Mesenchymal stem cell (in vitro differentiated cells and primary cell): ENCODE data around the gene CIAO2A.

Experiments
- DNase-seq: peaks from one replicate; pipeline ENCODE4 v3.0.0-alpha.2; 2013
- H2AFZ ChIP-seq: one replicate; pipeline ENCODE4 v1.6.1; 2013; ENCODE audit warnings: low read depth, mild to moderate bottlenecking, control low read depth, inconsistent platforms, low read length, moderate library complexity
- H2AK5ac ChIP-seq: 2 replicates; pipeline ENCODE4 v1.6.1; 2013; ENCODE audit warnings: low read length, moderate library complexity, mild to moderate bottlenecking, inconsistent platforms; ENCODE audit not compliant: severe bottlenecking
- H2BK120ac ChIP-seq: one replicate; pipeline ENCODE4 v1.6.1; 2013; ENCODE audit warnings: low read depth, mild to moderate bottlenecking, inconsistent platforms, low read length, moderate library complexity
- H2BK12ac ChIP-seq, 2 experiments: one replicate each; pipeline ENCODE4 v1.6.1; 2013; ENCODE audit warnings: inconsistent platforms in 2 of 2, low read length in 2 of 2, mild to moderate bottlenecking in 2 of 2, moderate library complexity in 2 of 2, control low read depth in 1 of 2
- H2BK15ac ChIP-seq: one replicate; pipeline ENCODE4 v1.6.1; 2013; ENCODE audit warnings: mild to moderate bottlenecking, low read depth, inconsistent platforms; ENCODE audit not compliant: poor library complexity, severe bottlenecking
- H2BK5ac ChIP-seq: 2 replicates; pipeline ENCODE4 v1.6.1; 2013; ENCODE audit warnings: low read depth, mild to moderate bottlenecking, low read length, control low read depth, inconsistent platforms; ENCODE audit not compliant: poor library complexity, severe bottlenecking
- H3K14ac ChIP-seq, 2 experiments: one replicate each; pipeline ENCODE4 v1.6.1; 2013; ENCODE audit warnings: inconsistent platforms in 2 of 2, low read length in 2 of 2, control low read depth in 1 of 2, mild to moderate bottlenecking in 1 of 2, moderate library complexity in 1 of 2
- H3K18ac ChIP-seq, 2 experiments: one replicate each; pipeline ENCODE4 v1.6.1; 2013; ENCODE audit warnings: inconsistent platforms in 2 of 2, low read length in 2 of 2, control low read depth in 1 of 2, low read depth in 1 of 2, mild to moderate bottlenecking in 1 of 2
- H3K23ac ChIP-seq, 2 experiments: one replicate each; pipeline ENCODE4 v1.6.1; 2013; ENCODE audit warnings: inconsistent platforms in 2 of 2, low read length in 2 of 2, mild to moderate bottlenecking in 2 of 2, moderate library complexity in 2 of 2, control low read depth in 1 of 2
- H3K27ac ChIP-seq: 2 replicates; pipeline ENCODE4 v1.5.1; 2013; ENCODE audit warnings: mild to moderate bottlenecking, moderate library complexity, low read length, control low read depth, inconsistent platforms; ENCODE audit not compliant: poor library complexity, severe bottlenecking
- H3K27me3 ChIP-seq, 2 experiments: 2 replicates each; pipeline versions ENCODE4 v1.6.1 to v1.7.0; 2013; ENCODE audit warnings: low read length in 2 of 2, mild to moderate bottlenecking in 2 of 2, moderate library complexity in 2 of 2, control low read depth in 1 of 2, inconsistent platforms in 1 of 2; ENCODE audit not compliant: control insufficient read depth in 1 of 2, insufficient read depth in 1 of 2
- H3K36me3 ChIP-seq, 2 experiments: 2 replicates each; pipeline versions ENCODE4 v1.6.1 to v1.7.0; 2013; ENCODE audit warnings: low read length in 2 of 2, control low read depth in 1 of 2, inconsistent platforms in 1 of 2, low read depth in 1 of 2, mild to moderate bottlenecking in 1 of 2; ENCODE audit not compliant: insufficient read depth in 2 of 2, control insufficient read depth in 1 of 2
- H3K4ac ChIP-seq, 2 experiments: one replicate each; pipeline ENCODE4 v1.6.1; 2013; ENCODE audit warnings: inconsistent platforms in 2 of 2, low read length in 2 of 2, mild to moderate bottlenecking in 2 of 2, moderate library complexity in 2 of 2, control low read depth in 1 of 2, low read depth in 1 of 2
- H3K4me1 ChIP-seq: 2 replicates; pipeline ENCODE4 v1.6.1; 2013; ENCODE audit warnings: low read depth, low read length, control low read depth; ENCODE audit not compliant: control insufficient read depth, insufficient read depth
- H3K4me2 ChIP-seq: 2 replicates; pipeline ENCODE4 v1.6.1; 2013; ENCODE audit warnings: low read length, mild to moderate bottlenecking, inconsistent platforms; ENCODE audit not compliant: poor library complexity, severe bottlenecking
- H3K4me3 ChIP-seq, 2 experiments: 2 replicates each; pipeline versions ENCODE4 v1.5.1 to v1.7.0; 2013; ENCODE audit warnings: low read length in 2 of 2, mild to moderate bottlenecking in 2 of 2, control low read depth in 1 of 2, low read depth in 1 of 2; ENCODE audit not compliant: insufficient read depth in 1 of 2
- H3K79me1 ChIP-seq: replicated peaks from 2 replicates; pipeline ENCODE4 v1.6.1; 2013; ENCODE audit warnings: mild to moderate bottlenecking, control low read depth, low read length, inconsistent platforms; ENCODE audit not compliant: poor library complexity, severe bottlenecking
- H3K9ac ChIP-seq: 2 replicates; pipeline ENCODE4 v1.7.0; 2013; ENCODE audit warnings: mild to moderate bottlenecking, low read length, moderate library complexity
- H3K9me3 ChIP-seq: 2 replicates; pipeline ENCODE4 v1.7.0; 2013; ENCODE audit warnings: mild to moderate bottlenecking, low read length; ENCODE audit not compliant: control insufficient read depth
- H4K8ac ChIP-seq: one replicate; pipeline ENCODE4 v1.6.1; 2013; ENCODE audit warnings: inconsistent platforms, mild to moderate bottlenecking, low read length, moderate library complexity
- H4K91ac ChIP-seq: one replicate; pipeline ENCODE4 v1.6.1; 2013; ENCODE audit warnings: mild to moderate bottlenecking, low read length, inconsistent platforms
- WGBS: methylation state at CpG from one replicate; pipeline ENCODE4 v1.1.7; 2013; ENCODE audit warnings: mixed read lengths; 5-methylcytosine and 5-hydroxymethylcytosine counted together

The CIAO2A gene

DNA sequence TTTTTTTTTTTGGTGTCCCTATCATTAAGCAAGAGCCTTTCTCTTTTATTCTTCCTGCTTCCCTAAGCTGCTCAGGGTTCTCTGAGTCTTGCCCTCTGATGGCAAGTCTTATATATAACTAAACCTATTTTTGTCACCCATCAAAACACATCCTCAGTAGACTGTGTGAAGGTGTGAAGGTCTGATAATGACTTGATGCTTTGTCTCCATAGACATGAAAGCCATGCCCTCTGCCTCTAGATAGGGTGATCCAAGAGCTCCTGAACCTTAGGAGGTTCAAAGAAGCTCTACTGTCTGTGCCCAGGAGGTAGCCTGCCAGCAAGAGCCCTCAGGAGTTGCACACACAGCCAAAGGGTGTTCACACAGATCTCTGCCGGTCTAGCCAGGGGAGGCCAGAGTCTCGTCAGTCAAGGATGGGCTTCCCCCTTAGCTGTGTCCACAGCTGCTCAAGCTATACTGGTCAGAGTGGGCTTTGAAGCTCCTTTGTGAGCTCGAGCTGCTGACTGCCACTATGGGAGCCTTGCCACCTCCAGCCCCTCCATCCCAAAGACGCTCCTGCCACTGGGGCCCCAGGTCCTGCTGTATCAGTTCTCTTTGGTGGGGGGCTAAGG, 44.8 kb upstream of the CIAO2A start:
- no peak overlapping the region for H4K8ac ChIP-seq
- H3K4me2 ChIP-seq = no peak overlapping the region
- no peak overlapping the region for H2BK12ac ChIP-seq
- H2BK120ac ChIP-seq = no peak overlapping the region
- 91% methylated on average over 3 of the region's 4 CpGs for WGBS
- no peak overlapping the region for H2AFZ ChIP-seq
- no peak overlapping the region for H3K4ac ChIP-seq
- DNase-seq = no peak
- no peak overlapping the region for H2BK5ac ChIP-seq
- peaks cover 61 to 80% of the 10 kb centered on the region in 2 experiments for H3K36me3 ChIP-seq
- no peaks in the 10 kb centered on the region for H3K27me3 ChIP-seq
- peak overlapping the region; percentile 31 for H2BK15ac ChIP-seq
- peaks cover 11% of the 10 kb centered on the region for H3K4me1 ChIP-seq
- H3K9ac ChIP-seq = no peak overlapping the region
- no peak overlapping the region for H2AK5ac ChIP-seq
- H4K91ac ChIP-seq = no peak overlapping the region
- H3K4me3 ChIP-seq = no peak overlapping the region
- H3K9me3 ChIP-seq = no peaks in the 10 kb centered on the region
- no peak overlapping the region for H3K23ac ChIP-seq
- H3K27ac ChIP-seq = no peak overlapping the region
- no peak overlapping the region for H3K18ac ChIP-seq
- H3K79me1 ChIP-seq = peaks cover 14% of the 10 kb centered on the region
- H3K14ac ChIP-seq = no peak overlapping the region

- Histone ChIP-seq H3K23ac (no peak overlapping the region), H2BK15ac (no peak overlapping the region), H2BK5ac (no peak overlapping the region), H4K91ac (no peak overlapping the region), H3K18ac (no peak overlapping the region), H3K9me3 (no peaks in the 10 kb centered on the region), H3K27ac (no peak overlapping the region), H3K4me1 (peaks cover 10% of the 10 kb centered on the region), H3K4me3 (no peak overlapping the region), H3K79me1 (peaks cover 22% of the 10 kb centered on the region), H3K14ac (no peak overlapping the region), H3K36me3 (peaks cover 65 to 79% of the 10 kb centered on the region in 2 experiments), H4K8ac (no peak overlapping the region), H2BK120ac (no peak overlapping the region), H3K4ac (no peak overlapping the region), H3K9ac (no peak overlapping the region), H2AK5ac (no peak overlapping the region), H2AFZ (no peak overlapping the region), H3K4me2 (no peak overlapping the region), H3K27me3 (no peaks in the 10 kb centered on the region), H2BK12ac (no peak overlapping the region)
- WGBS = 88% methylated on average over 6 of the region's 8 CpGs
- no peak for DNase-seq
Measured at GRCh38 chr15:64137226-64137833, 43.7 kb upstream of the CIAO2A start.

GRCh38 chr15:64136347-64136746, 42.7 kb upstream of the CIAO2A start:
- Histone ChIP-seq H2AFZ (no peak overlapping the region), H2BK15ac (no peak overlapping the region), H3K9ac (no peak overlapping the region), H3K14ac (no peak overlapping the region), H3K79me1 (peaks cover 23% of the 10 kb centered on the region), H4K8ac (no peak overlapping the region), H4K91ac (no peak overlapping the region), H2BK120ac (no peak overlapping the region), H3K9me3 (no peaks in the 10 kb centered on the region), H3K18ac (no peak overlapping the region), H3K23ac (no peak overlapping the region), H2BK12ac (no peak overlapping the region), H3K27ac (no peak overlapping the region), H3K4me1 (peaks cover 10% of the 10 kb centered on the region), H3K27me3 (no peaks in the 10 kb centered on the region), H3K4ac (no peak overlapping the region), H3K36me3 (peaks cover 66 to 79% of the 10 kb centered on the region in 2 experiments), H2BK5ac (no peak overlapping the region), H2AK5ac (no peak overlapping the region), H3K4me2 (no peak overlapping the region), H3K4me3 (no peak overlapping the region)
- 97% methylated on average over 5 of the region's 7 CpGs for WGBS
- DNase-seq = no peak

DNA sequence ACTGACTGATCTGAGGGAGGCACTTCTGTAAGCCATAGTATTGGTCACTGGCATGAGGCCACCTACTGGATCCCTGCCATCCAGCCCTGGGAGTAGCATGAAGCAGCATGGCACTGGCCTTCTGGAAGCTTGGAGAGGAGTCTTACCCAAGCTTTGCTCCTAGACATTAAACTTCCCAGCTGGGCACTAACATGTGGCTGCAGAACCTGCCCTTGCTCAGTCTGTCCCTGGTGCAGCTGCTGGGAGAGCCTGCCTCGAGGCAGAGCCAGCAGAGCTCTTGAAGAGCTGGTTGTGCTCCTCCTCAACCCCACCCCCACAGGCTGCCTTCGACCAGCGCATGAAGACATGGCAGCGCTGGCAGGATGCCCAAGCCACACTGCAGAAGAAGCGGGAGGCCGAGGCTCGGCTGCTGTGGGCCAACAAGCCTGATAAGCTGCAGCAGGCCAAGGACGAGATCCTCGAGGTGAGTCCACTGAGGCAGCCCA, 40.7 kb upstream of the CIAO2A start:
- H2AFZ ChIP-seq = no peak overlapping the region
- H3K27me3 ChIP-seq = no peaks in the 10 kb centered on the region
- no peak overlapping the region for H2BK5ac ChIP-seq
- no peak overlapping the region for H2BK15ac ChIP-seq
- peaks cover 20% of the 10 kb centered on the region for H3K79me1 ChIP-seq
- no peak overlapping the region for H3K4me3 ChIP-seq
- no peak for DNase-seq
- no peak overlapping the region for H3K27ac ChIP-seq
- H3K18ac ChIP-seq = no peak overlapping the region
- H3K4me1 ChIP-seq = peaks cover 10% of the 10 kb centered on the region
- H3K14ac ChIP-seq = no peak overlapping the region
- no peaks in the 10 kb centered on the region for H3K9me3 ChIP-seq
- H3K9ac ChIP-seq = no peak overlapping the region
- no peak overlapping the region for H3K4ac ChIP-seq
- WGBS = 96% methylated on average over 9 of the region's 9 CpGs
- no peak overlapping the region for H4K91ac ChIP-seq
- H2BK120ac ChIP-seq = no peak overlapping the region
- H3K23ac ChIP-seq = no peak overlapping the region
- no peak overlapping the region for H4K8ac ChIP-seq
- peaks cover 77 to 87% of the 10 kb centered on the region in 2 experiments for H3K36me3 ChIP-seq
- no peak overlapping the region for H2BK12ac ChIP-seq
- H3K4me2 ChIP-seq = no peak overlapping the region
- H2AK5ac ChIP-seq = no peak overlapping the region
